WI38 (cell line): Measurements from ENCODE around the gene GATA3.

Experiments
- H3K4me3 ChIP-seq: 2 replicates; pipeline ENCODE4 v1.5.1; 2011; ENCODE audit warnings: low read depth, mild to moderate bottlenecking, control low read depth, low read length
- TF ChIP-seq, protein P1 (sequence below): IDR thresholded peaks from 2 replicates; pipeline ENCODE4 v1.5.1; 2012; ENCODE audit warnings: low read depth, mild to moderate bottlenecking, control low read depth, low read length

GATA3 gene

DNA sequence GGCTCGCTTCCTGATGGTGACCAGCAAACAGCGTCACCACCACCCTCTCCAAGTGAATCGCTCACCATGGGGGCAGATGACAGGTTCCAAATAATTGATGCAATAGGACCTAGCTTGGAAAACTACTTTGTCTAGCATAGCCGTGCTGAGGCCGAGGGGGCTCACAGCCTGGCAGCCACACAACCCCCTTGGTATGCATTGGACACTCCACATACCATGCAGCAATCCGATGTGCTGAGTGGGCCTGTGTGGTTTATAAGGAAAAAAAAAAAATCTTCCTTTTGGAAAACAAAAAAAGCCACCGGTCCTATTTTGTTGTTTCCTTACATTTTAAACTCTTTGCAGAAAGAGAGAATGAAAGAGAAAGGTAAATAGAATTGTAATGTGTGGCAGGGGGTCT lies 15.1 kb downstream of the GATA3 start:
- peak overlapping the region; percentile 24 for H3K4me3 ChIP-seq
- TF ChIP-seq, protein P1, sequence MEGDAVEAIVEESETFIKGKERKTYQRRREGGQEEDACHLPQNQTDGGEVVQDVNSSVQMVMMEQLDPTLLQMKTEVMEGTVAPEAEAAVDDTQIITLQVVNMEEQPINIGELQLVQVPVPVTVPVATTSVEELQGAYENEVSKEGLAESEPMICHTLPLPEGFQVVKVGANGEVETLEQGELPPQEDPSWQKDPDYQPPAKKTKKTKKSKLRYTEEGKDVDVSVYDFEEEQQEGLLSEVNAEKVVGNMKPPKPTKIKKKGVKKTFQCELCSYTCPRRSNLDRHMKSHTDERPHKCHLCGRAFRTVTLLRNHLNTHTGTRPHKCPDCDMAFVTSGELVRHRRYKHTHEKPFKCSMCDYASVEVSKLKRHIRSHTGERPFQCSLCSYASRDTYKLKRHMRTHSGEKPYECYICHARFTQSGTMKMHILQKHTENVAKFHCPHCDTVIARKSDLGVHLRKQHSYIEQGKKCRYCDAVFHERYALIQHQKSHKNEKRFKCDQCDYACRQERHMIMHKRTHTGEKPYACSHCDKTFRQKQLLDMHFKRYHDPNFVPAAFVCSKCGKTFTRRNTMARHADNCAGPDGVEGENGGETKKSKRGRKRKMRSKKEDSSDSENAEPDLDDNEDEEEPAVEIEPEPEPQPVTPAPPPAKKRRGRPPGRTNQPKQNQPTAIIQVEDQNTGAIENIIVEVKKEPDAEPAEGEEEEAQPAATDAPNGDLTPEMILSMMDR, result no peak

DNA sequence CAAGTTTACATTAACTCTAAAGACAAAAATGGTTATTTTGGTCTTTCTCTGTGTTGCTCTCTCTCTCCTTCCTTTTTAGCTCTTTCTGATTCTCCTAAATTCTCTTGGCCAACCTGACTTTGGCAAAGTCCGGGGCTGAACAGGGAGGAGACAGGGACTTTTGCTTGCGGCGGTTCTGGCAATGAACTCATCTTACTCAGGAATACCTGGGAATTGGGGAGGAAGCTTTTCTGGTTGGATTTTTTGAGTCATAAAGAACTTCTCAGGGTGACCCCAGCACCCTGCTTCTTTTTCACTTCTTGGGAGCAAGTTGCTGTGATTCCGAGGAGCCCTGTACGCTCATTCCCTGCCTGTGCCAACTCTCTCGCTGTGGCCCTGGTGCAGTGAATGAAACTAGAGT lies 16.0 kb downstream of the GATA3 start:
- no peak overlapping the region for H3K4me3 ChIP-seq

DNA sequence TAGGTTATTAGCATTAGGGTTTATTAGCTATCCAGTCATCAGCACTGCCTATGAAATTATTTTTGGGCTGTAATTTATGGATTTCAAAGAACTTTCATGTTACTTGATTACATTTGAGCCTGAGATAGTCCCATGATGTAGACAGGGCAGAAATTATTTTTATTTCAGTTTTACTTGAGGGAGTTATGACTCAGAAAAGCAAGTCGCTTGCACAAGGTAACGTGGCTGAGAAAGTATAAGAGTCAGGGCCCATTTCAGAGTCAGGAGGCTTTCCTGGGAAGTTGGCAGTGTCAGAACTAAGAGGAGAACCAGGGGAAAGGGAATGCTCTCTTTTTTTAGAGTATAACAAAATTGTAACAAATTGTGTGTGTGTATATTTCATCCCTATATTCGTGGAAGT lies 16.5 kb downstream of the GATA3 start:
- TF ChIP-seq, protein P1, result no peak
- H3K4me3 ChIP-seq, result no peak overlapping the region

More for the DNA sequence above, 16.0 kb downstream of the GATA3 start:
- TF ChIP-seq, protein P1, result no peak

DNA sequence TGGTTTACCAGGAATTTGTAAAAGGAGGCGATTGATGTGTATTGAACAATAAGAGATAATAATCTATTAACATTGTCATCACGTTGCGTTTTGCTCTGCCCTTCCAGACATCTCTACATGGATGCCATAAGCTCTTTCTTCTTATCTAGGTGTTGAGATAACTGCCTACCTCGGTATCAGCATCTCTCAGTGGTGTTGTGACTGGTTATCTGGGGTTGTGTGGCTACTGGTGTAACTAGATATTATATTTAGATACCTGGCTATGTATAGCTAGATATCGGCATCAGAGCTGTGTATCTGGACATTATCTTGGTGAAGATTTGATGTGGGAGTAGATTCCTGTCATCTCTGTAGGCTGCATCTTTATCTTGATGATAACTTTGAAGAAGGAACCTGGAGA lies 17.2 kb downstream of the GATA3 start:
- no peak overlapping the region for H3K4me3 ChIP-seq
- TF ChIP-seq, protein P1, result no peak

DNA sequence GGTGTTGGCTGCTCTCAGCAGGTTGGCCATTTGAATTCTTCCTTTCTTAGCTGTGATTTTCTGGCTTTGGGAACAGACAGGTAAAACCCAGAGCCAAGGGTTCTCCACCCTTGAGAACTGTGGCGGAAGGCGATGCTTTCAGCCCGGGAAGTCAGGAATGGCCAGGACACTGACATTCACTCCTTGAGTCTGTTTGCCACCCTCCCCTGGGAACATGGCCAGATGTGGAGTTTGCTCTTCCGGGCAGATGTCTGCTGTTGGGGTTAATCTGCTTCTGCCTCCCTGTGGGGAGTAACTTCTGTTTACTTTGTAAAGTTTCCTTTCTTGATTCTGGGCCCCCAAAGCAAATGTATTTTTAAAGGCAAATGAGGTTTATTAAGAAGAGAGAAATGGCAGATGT lies 17.7 kb downstream of the GATA3 start:
- TF ChIP-seq, protein P1, result no peak
- no peak overlapping the region for H3K4me3 ChIP-seq

DNA sequence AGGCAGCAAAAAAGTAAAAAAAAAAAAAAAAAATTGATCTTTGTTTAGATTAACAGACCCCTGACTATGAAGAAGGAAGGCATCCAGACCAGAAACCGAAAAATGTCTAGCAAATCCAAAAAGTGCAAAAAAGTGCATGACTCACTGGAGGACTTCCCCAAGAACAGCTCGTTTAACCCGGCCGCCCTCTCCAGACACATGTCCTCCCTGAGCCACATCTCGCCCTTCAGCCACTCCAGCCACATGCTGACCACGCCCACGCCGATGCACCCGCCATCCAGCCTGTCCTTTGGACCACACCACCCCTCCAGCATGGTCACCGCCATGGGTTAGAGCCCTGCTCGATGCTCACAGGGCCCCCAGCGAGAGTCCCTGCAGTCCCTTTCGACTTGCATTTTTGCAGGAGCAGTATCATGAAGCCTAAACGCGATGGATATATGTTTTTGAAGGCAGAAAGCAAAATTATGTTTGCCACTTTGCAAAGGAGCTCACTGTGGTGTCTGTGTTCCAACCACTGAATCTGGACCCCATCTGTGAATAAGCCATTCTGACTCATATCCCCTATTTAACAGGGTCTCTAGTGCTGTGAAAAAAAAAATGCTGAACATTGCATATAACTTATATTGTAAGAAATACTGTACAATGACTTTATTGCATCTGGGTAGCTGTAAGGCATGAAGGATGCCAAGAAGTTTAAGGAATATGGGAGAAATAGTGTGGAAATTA lies 19.4 kb downstream of the GATA3 start:
- TF ChIP-seq, protein P1, result no peak
- H3K4me3 ChIP-seq, result no peak overlapping the region

DNA sequence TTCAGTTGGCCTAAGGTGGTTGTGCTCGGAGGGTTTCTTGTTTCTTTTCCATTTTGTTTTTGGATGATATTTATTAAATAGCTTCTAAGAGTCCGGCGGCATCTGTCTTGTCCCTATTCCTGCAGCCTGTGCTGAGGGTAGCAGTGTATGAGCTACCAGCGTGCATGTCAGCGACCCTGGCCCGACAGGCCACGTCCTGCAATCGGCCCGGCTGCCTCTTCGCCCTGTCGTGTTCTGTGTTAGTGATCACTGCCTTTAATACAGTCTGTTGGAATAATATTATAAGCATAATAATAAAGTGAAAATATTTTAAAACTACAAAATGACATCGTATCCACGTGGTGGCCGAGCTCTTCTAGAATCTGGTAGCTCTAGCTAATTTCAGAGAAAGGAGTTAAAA lies 20.4 kb downstream of the GATA3 start:
- TF ChIP-seq, protein P1, result no peak
- H3K4me3 ChIP-seq, result no peak overlapping the region
